Measurements from ENCODE around the gene ALDH16A1. TPM values are rescaled to one million over a fixed set of nuclear protein-coding genes. Genes with fewer than 3 reads are reported as not detected.
"Not testable (repeated sequence)": the region's sequence is repeated elsewhere in the genome, so short reads cannot be mapped to it uniquely, and the experiment has no call there.

Gene ALDH16A1
- polyA plus RNA-seq, 4 donors = 16.6 to 27.5 (median 18.3) TPM

- DNase-seq (ENCODE audit: low read depth in 4 of 4, low spot score in 3 of 4) = no peak
These were observed 13.2 kb upstream of the ALDH16A1 start for GRCh38 chr19:49439836-49440235.

- no peak for DNase-seq (ENCODE audit: low read depth in 4 of 4, low spot score in 3 of 4)
These were observed 12.4 kb upstream of the ALDH16A1 start for GRCh38 chr19:49440439-49441209.

GRCh38 chr19:49441210-49441959 is 11.6 kb upstream of the ALDH16A1 start, which contains the start of gene SLC17A7:
TSS of gene SLC17A7 (minus strand) at chr19:49441527. CDS start at chr19:49441379, 148 bp downstream.
- no peak for DNase-seq (ENCODE audit: low read depth in 4 of 4, low spot score in 3 of 4)

GRCh38 chr19:49441960-49442350 is 11.1 kb upstream of the ALDH16A1 start:
- DNase-seq (ENCODE audit: low read depth in 4 of 4, low spot score in 3 of 4) = no peak

- no peak for DNase-seq (ENCODE audit: low read depth in 4 of 4, low spot score in 3 of 4)
These were observed 10.7 kb upstream of the ALDH16A1 start for GRCh38 chr19:49442354-49442753.

- DNase-seq (ENCODE audit: low read depth in 4 of 4, low spot score in 3 of 4) = peak in 3 of 4 donors; percentile 65 to 75 (median 67)
These were observed 10.2 kb upstream of the ALDH16A1 start for GRCh38 chr19:49442771-49443365.

GRCh38 chr19:49443366-49444099 is 9.5 kb upstream of the ALDH16A1 start:
- peak; percentile 92 to 97 (median 92) for DNase-seq (ENCODE audit: low read depth in 4 of 4, low spot score in 3 of 4)

- DNase-seq (ENCODE audit: low read depth in 4 of 4, low spot score in 3 of 4) = not testable (repeated sequence)
These were observed 8.8 kb upstream of the ALDH16A1 start for GRCh38 chr19:49444100-49444700.

GRCh38 chr19:49445997-49446396 is 7.0 kb upstream of the ALDH16A1 start:
- DNase-seq (ENCODE audit: low read depth in 4 of 4, low spot score in 3 of 4) = no peak

GRCh38 chr19:49447485-49448431 is 5.3 kb upstream of the ALDH16A1 start:
- no peak for DNase-seq (ENCODE audit: low read depth in 4 of 4, low spot score in 3 of 4)

- DNase-seq (ENCODE audit: low read depth in 4 of 4, low spot score in 3 of 4) = no peak
These were observed 4.6 kb upstream of the ALDH16A1 start for GRCh38 chr19:49448432-49448786.

GRCh38 chr19:49450405-49450804 is 2.6 kb upstream of the ALDH16A1 start:
- no peak for DNase-seq (ENCODE audit: low read depth in 4 of 4, low spot score in 3 of 4)

GRCh38 chr19:49451430-49452181 is 1.4 kb upstream of the ALDH16A1 start, which contains the start of gene PIH1D1:
TSS of gene PIH1D1 (minus strand) at chr19:49451814. CDS start at chr19:49451574, 240 bp downstream.
- DNase-seq (ENCODE audit: low read depth in 4 of 4, low spot score in 3 of 4) = peak; percentile 95 to 100 (median 98)

GRCh38 chr19:49453757-49454240 is 774 bp downstream of the ALDH16A1 start:
- DNase-seq (ENCODE audit: low read depth in 4 of 4, low spot score in 3 of 4) = no peak

GRCh38 chr19:49455773-49456172 is 2.7 kb downstream of the ALDH16A1 start:
- no peak for DNase-seq (ENCODE audit: low read depth in 4 of 4, low spot score in 3 of 4)

GRCh38 chr19:49456326-49456725 is 3.3 kb downstream of the ALDH16A1 start:
- no peak for DNase-seq (ENCODE audit: low read depth in 4 of 4, low spot score in 3 of 4)

- no peak for DNase-seq (ENCODE audit: low read depth in 4 of 4, low spot score in 3 of 4)
These were observed 5.5 kb downstream of the ALDH16A1 start for GRCh38 chr19:49458567-49458903.

GRCh38 chr19:49459388-49459787 is 6.4 kb downstream of the ALDH16A1 start:
- DNase-seq (ENCODE audit: low read depth in 4 of 4, low spot score in 3 of 4) = no peak
